ENCODE data around the gene SOAT1.

SOAT1 gene

GRCh38 chr1:179329862-179330261, 36.3 kb downstream of the SOAT1 start:
- TF ChIP-seq OSR1 (CRISPR knock-in tag; IDR thresholded peaks at IDR 0.05) (no peak), ZFP3 (CRISPR knock-in tag; IDR thresholded peaks at IDR 0.05) (no peak), ARNTL (CRISPR knock-in tag; IDR thresholded peaks at IDR 0.05; ENCODE audit: borderline replicate concordance, low read depth) (no peak), PATZ1 (CRISPR knock-in tag; IDR thresholded peaks at IDR 0.05; ENCODE audit: borderline replicate concordance) (no peak), POU6F1 (CRISPR knock-in tag; IDR thresholded peaks at IDR 0.05; ENCODE audit: borderline replicate concordance, low read depth) (no peak), SNAI2 (CRISPR knock-in tag; IDR thresholded peaks at IDR 0.05) (no peak)

GRCh38 chr1:179334440-179334839, 40.8 kb downstream of the SOAT1 start:
- TF ChIP-seq GLIS3 (CRISPR knock-in tag; IDR thresholded peaks at IDR 0.05) (no peak), ZNF70 (CRISPR knock-in tag; IDR thresholded peaks at IDR 0.05) (no peak), PATZ1 (CRISPR knock-in tag; IDR thresholded peaks at IDR 0.05; ENCODE audit: borderline replicate concordance) (no peak), PPARA (CRISPR knock-in tag; IDR thresholded peaks at IDR 0.05; ENCODE audit: borderline replicate concordance) (no peak), ISL1 (CRISPR knock-in tag; IDR thresholded peaks at IDR 0.05) (no peak), ZNF8 (CRISPR knock-in tag; IDR thresholded peaks at IDR 0.05) (no peak), TCF4 (CRISPR knock-in tag; IDR thresholded peaks at IDR 0.05; ENCODE audit: borderline replicate concordance) (no peak), SNAI2 (CRISPR knock-in tag; IDR thresholded peaks at IDR 0.05) (no peak), POU6F1 (CRISPR knock-in tag; IDR thresholded peaks at IDR 0.05; ENCODE audit: borderline replicate concordance, low read depth) (no peak), RARB (CRISPR knock-in tag; IDR thresholded peaks at IDR 0.05) (no peak), ZC3H10 (CRISPR knock-in tag; IDR thresholded peaks at IDR 0.05) (no peak), BACH2 (CRISPR knock-in tag; IDR thresholded peaks at IDR 0.05; ENCODE audit: borderline replicate concordance) (no peak), ZFP3 (CRISPR knock-in tag; IDR thresholded peaks at IDR 0.05) (no peak), CSRNP3 (CRISPR knock-in tag; IDR thresholded peaks at IDR 0.05) (no peak), ARNTL (CRISPR knock-in tag; IDR thresholded peaks at IDR 0.05; ENCODE audit: borderline replicate concordance, low read depth) (no peak), ZFP30 (CRISPR knock-in tag; IDR thresholded peaks at IDR 0.05) (no peak), CREB5 (CRISPR knock-in tag; IDR thresholded peaks at IDR 0.05; ENCODE audit: low read depth) (no peak), TSHZ2 (CRISPR knock-in tag; IDR thresholded peaks at IDR 0.05) (no peak)

More at GRCh38 chr1:179329862-179330261, 36.3 kb downstream of the SOAT1 start:
- ATAC-seq, result no peak

More at GRCh38 chr1:179334440-179334839, 40.8 kb downstream of the SOAT1 start:
- no peak for ATAC-seq
